ENCODE data around the gene ACOT8. TPM values are rescaled to one million over a fixed set of nuclear protein-coding genes. Genes with fewer than 3 reads are reported as not detected.

ACOT8 gene
- total RNA-seq, 1 donor from 2014 or later: 13.4 TPM

GRCh38 chr20:45828589-45828988 lies 28.6 kb downstream of the ACOT8 start:
- Histone ChIP-seq H3K9me3 (ENCODE audit: low read depth) (no peaks in the 10 kb centered on the region), H2AFZ (replicated peaks) (no peak overlapping the region), H3K27ac (no peak overlapping the region), H4K20me1 (ENCODE audit: low read depth) (no peaks in the 10 kb centered on the region), H3K36me3 (no peaks in the 10 kb centered on the region), H3K4me3 (no peak overlapping the region), H3K4me2 (no peak overlapping the region), H3K9ac (no peak overlapping the region), H3K4me1 (peaks cover 8% of the 10 kb centered on the region), H3K27me3 (peaks cover 11% of the 10 kb centered on the region), H3K79me2 (ENCODE audit: low read depth) (no peaks in the 10 kb centered on the region), H3F3A (ENCODE audit: low read depth) (peaks cover 13% of the 10 kb centered on the region)
- Mint-ChIP-seq H3K4me3 (no peak overlapping the region), H3K27ac (peak overlapping the region; percentile 28), H3K4me1 (peaks cover 31% of the 10 kb centered on the region), H3K27me3 (ENCODE audit: insufficient read depth, low read depth) (peaks cover 10% of the 10 kb centered on the region), H3K9me3 (no peaks in the 10 kb centered on the region), H3K36me3 (no peaks in the 10 kb centered on the region)
- DNase-seq (ENCODE audit: low spot score): peak; percentile 29
- TF ChIP-seq EZH2phosphoT487 (IDR thresholded peaks at IDR 0.05): no peak

GRCh38 chr20:45827712-45828111 lies 29.5 kb downstream of the ACOT8 start:
- no peak overlapping the region for H3K27ac Mint-ChIP-seq
- no peak overlapping the region for H3K27ac ChIP-seq

GRCh38 chr20:45827030-45827652 lies 30.1 kb downstream of the ACOT8 start, which contains the start of gene TNNC2:
Gene TNNC2, minus strand, starts transcription at chr20:45827312. Its CDS starts 64 bp downstream, at chr20:45827248.
- no peaks in the 10 kb centered on the region for H3K36me3 Mint-ChIP-seq
- no peaks in the 10 kb centered on the region for H3F3A ChIP-seq (ENCODE audit: low read depth)
- no peak within 1 kb of the TSS for H3K4me2 ChIP-seq
- H3K4me3 ChIP-seq: no peak within 1 kb of the TSS
- peak within 1 kb of the TSS; percentile 57 for H3K4me3 Mint-ChIP-seq
- H2AFZ ChIP-seq (replicated peaks): no peak within 1 kb of the TSS
- H3K9me3 ChIP-seq (ENCODE audit: low read depth): no peaks in the 10 kb centered on the region
- no peaks in the 10 kb centered on the region for H3K9me3 Mint-ChIP-seq
- H3K27ac ChIP-seq: no peak within 1 kb of the TSS
- no peak for DNase-seq (ENCODE audit: low spot score)
- peak within 1 kb of the TSS; percentile 53 for H3K27ac Mint-ChIP-seq
- TF ChIP-seq CTCF (IDR thresholded peaks at IDR 0.05): no peak
- no peak for TF ChIP-seq EZH2phosphoT487 (IDR thresholded peaks at IDR 0.05)
- no peak for TF ChIP-seq EZH2 (IDR thresholded peaks at IDR 0.05)
- H3K4me1 ChIP-seq: peaks cover 5% of the 10 kb centered on the region
- H3K36me3 ChIP-seq: no peaks in the 10 kb centered on the region
- H3K79me2 ChIP-seq (ENCODE audit: low read depth): no peaks in the 10 kb centered on the region
- H3K27me3 ChIP-seq: peaks cover 25% of the 10 kb centered on the region
- peaks cover 15% of the 10 kb centered on the region for H3K27me3 Mint-ChIP-seq (ENCODE audit: insufficient read depth, low read depth)
- no peak within 1 kb of the TSS for H3K9ac ChIP-seq
- H3K4me1 Mint-ChIP-seq: peaks cover 22% of the 10 kb centered on the region
- H4K20me1 ChIP-seq (ENCODE audit: low read depth): no peaks in the 10 kb centered on the region

More at GRCh38 chr20:45827712-45828111, 29.5 kb downstream of the ACOT8 start:
- no peak overlapping the region for H3K9ac ChIP-seq
- Mint-ChIP-seq H3K36me3 (no peaks in the 10 kb centered on the region), H3K4me3 (no peak overlapping the region), H3K9me3 (no peaks in the 10 kb centered on the region), H3K27me3 (ENCODE audit: insufficient read depth, low read depth) (peaks cover 14% of the 10 kb centered on the region), H3K4me1 (peaks cover 24% of the 10 kb centered on the region)
- no peaks in the 10 kb centered on the region for H3K9me3 ChIP-seq (ENCODE audit: low read depth)
- no peaks in the 10 kb centered on the region for H4K20me1 ChIP-seq (ENCODE audit: low read depth)
- peaks cover 19% of the 10 kb centered on the region for H3K27me3 ChIP-seq
- no peaks in the 10 kb centered on the region for H3K36me3 ChIP-seq
- no peak overlapping the region for H3K4me2 ChIP-seq
- TF ChIP-seq EZH2 (IDR thresholded peaks at IDR 0.05) (no peak), EZH2phosphoT487 (IDR thresholded peaks at IDR 0.05) (no peak)
- no peak overlapping the region for H2AFZ ChIP-seq (replicated peaks)
- H3K79me2 ChIP-seq (ENCODE audit: low read depth): no peaks in the 10 kb centered on the region
- DNase-seq (ENCODE audit: low spot score): no peak
- H3F3A ChIP-seq (ENCODE audit: low read depth): peaks cover 4% of the 10 kb centered on the region
- peaks cover 5% of the 10 kb centered on the region for H3K4me1 ChIP-seq
- no peak overlapping the region for H3K4me3 ChIP-seq

GRCh38 chr20:45826381-45827019 lies 30.7 kb downstream of the ACOT8 start:
- Mint-ChIP-seq H3K36me3 (no peaks in the 10 kb centered on the region), H3K4me3 (no peak overlapping the region), H3K27ac (peak overlapping the region; percentile 50), H3K4me1 (peaks cover 22% of the 10 kb centered on the region), H3K9me3 (no peaks in the 10 kb centered on the region), H3K27me3 (ENCODE audit: insufficient read depth, low read depth) (peaks cover 15% of the 10 kb centered on the region)
- Histone ChIP-seq H3K27me3 (peaks cover 28% of the 10 kb centered on the region), H3K4me1 (peaks cover 5% of the 10 kb centered on the region), H3K9me3 (ENCODE audit: low read depth) (no peaks in the 10 kb centered on the region), H3K4me3 (no peak overlapping the region), H3K9ac (no peak overlapping the region), H3K36me3 (no peaks in the 10 kb centered on the region), H3K79me2 (ENCODE audit: low read depth) (no peaks in the 10 kb centered on the region), H3K27ac (no peak overlapping the region), H3K4me2 (no peak overlapping the region), H4K20me1 (ENCODE audit: low read depth) (no peaks in the 10 kb centered on the region), H3F3A (ENCODE audit: low read depth) (no peaks in the 10 kb centered on the region), H2AFZ (replicated peaks) (no peak overlapping the region)
- TF ChIP-seq EZH2 (IDR thresholded peaks at IDR 0.05) (no peak), EZH2phosphoT487 (IDR thresholded peaks at IDR 0.05) (no peak), CTCF (IDR thresholded peaks at IDR 0.05) (no peak)
- DNase-seq (ENCODE audit: low spot score): no peak

Measured in neural progenitor cell (in vitro differentiated cells).